Retina (tissue), 1 donor: ENCODE measurements around the gene FGF14.

Experiments
- DNase-seq: peaks from one replicate; pipeline ENCODE4 v3.0.0-alpha.2; 2016

FGF14 gene

GRCh38 chr13:102240110-102240509 lies 161.7 kb downstream of the FGF14 start:
- no peak for DNase-seq

DNA sequence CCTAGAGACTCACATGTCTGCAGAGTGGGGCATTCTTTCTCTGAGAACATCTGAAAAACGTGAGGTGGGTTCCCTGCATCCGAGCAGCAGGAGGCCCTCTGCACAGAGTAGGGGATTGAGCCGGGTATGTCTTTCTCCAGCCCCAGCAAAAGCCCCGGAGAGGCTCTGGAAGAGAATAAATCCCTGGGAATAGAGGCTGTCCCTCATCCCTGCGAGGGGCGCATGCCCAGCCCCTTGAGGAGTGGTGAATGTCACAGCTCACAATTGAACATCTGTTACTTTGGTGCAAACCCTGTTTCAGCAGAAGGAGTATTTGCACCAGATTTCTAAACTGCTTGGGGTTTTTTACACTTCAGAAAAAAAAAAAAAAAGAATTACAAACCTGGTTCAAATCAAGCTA lies 164.6 kb downstream of the FGF14 start:
- no peak for DNase-seq

DNA sequence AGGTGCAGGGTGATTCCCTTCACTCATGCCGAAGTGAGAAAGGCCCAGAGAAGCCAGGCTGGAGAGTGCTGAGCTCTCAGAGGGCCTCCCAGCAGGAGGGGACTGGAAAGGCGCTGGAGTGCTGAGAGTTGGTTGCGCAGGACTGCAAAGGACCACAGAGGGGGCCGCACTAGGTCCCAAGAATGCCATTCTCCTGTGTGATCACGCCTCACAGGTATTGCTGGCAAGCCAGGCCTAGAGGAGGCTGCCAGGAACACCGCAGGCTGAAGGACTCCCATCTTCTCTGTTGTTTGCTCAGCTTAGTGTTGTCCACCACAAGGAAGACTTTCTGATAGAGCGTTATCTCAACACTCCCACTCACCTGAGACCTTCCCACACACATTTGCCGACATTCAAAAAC lies 165.0 kb downstream of the FGF14 start:
- no peak for DNase-seq

DNA sequence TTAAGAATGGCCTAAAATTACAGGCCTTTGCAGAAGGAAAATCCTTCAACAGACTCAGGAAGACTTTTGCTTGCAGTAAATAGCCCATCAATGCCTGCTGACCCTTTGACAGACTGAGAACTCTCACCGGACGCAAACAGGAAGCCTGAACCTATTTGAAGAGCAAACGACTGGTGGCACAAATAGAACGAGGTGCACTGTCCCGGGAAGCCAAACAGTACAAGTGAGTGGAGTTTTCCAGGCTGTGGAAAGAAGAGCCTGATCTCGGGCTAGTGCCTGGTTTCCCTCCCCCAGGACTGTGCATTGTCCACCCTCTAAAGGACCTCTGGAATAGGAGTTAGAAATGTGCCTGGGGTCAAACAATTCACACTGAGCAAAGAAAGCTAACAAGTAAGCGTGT lies 165.5 kb downstream of the FGF14 start:
- no peak for DNase-seq

DNA sequence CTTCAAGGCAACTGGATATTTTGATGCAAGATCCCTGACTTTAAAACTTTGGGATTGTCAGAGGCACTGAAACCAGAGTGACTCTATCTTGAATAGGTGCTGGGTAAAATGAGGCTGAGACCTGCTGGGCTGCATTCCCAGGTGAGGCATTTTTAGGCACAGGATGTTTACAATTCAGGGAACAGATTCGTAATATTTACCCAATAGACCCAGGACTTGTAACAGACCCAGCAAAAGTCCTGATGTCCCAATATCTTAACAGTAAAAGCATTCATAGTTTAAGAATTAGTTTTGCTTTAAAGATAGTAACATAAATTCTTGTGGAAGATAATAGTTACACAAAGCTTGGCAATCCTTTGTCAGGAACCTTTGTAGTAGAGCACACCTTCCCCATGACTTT lies 166.2 kb downstream of the FGF14 start:
- no peak for DNase-seq

DNA sequence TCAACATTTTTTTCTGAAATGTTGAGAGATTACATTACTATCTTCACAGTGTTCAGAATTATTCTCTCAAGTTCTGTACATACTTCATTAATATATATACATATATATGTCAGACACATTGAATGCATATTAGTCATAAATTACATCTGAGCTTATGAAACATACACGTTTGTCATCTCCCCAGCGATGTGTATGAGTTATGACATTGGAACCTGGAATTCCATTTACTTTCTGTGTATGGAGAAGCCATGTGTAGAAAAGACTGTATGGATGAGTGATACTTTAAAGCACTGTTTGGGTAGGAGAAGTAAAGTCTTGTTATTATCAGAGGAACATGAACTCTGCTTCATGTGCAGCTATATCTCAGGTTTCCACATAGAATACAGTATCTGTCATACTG lies 167.2 kb downstream of the FGF14 start:
- DNase-seq, result no peak

DNA sequence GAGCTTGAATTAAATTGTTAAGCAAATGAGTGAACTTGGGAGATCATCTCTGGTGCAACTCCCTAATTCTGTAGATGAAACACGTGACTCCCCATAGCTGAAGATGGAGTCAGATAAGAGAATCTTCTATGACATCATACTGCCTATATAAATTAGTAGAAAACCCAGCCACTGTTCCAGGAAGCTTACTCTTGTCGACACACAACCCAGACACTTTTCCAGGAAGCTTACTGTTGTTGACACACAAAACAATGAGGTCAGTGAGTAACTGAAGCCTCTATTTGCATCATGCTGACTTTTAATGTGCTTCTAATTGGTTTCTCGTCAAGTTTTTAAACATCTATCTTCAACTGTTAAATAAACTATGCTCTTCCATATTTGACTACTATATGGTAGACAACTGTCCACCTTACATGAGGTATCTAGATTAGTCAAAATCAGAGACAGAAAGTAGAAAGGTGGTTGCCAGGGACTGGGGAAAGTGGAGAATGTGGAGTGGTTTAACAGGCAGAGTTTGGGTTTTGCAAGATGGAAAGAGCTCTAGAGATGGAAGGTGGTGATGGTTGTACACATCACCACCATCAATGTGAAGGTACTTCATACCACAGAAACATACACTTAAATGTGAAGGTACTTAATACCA lies 168.2 kb downstream of the FGF14 start:
- DNase-seq, result no peak

GRCh38 chr13:102231479-102231878 lies 170.4 kb downstream of the FGF14 start:
- no peak for DNase-seq

DNA sequence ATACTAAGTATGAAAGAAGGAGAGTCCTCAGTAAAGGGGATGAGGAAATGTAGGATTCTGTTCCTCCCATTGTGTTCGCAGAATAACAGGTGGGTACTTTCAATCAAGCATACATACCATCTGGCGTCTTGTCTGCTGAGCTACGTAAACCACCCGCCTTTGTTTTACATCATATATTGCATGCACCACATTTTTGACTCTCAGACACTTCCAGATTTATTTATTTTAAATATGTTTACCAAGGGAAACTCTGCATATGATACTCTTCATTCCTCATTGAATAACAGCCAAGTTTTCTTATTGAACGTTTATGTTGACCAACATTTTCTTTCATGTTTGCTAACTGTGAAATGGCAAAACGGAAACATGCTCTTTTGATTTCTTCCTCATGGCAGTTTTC lies 174.1 kb downstream of the FGF14 start:
- DNase-seq, result no peak

DNA sequence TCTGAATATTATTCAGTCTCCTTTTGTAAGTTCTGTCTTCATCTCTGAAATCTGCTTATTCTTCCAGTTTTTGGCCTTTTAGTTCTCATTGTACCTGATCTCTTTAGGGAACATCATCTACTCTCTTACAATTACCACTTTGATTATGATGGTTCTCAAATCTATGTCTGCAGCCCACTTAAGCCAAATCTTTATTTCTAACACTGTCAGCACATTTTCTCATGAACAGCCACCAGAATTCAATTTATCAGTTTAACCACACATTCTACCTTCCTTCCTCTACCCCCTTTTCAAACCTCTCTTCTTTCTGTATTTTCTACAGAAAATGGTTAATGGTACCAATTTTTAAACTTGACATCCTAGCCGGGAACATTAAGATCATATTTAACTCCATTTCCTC lies 175.3 kb downstream of the FGF14 start:
- no peak for DNase-seq

GRCh38 chr13:102225892-102226291 lies 176.0 kb downstream of the FGF14 start:
- DNase-seq, result no peak

GRCh38 chr13:102220681-102221228 lies 181.1 kb downstream of the FGF14 start:
- DNase-seq, result no peak

- no peak for DNase-seq
These were observed 186.9 kb downstream of the FGF14 start for GRCh38 chr13:102214956-102215355.

DNA sequence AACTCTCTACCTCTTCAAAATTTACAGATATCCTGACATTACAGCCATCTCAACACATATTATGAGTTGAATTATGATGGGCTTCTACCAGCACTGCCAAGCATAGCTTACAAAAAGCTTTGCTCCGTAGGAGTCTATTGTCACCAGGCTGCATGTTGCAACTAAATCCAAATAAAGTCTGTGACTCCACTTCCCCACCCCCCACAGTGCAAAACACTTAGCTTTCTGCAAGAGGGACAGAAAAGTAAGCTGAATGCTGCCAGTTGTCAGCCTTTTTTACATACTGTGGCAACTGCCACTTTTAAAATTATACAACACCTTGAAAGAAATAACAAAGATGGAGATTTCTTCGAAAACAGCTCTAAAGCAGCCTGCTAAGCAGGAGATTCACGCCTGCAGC lies 189.1 kb downstream of the FGF14 start:
- DNase-seq, result no peak

DNA sequence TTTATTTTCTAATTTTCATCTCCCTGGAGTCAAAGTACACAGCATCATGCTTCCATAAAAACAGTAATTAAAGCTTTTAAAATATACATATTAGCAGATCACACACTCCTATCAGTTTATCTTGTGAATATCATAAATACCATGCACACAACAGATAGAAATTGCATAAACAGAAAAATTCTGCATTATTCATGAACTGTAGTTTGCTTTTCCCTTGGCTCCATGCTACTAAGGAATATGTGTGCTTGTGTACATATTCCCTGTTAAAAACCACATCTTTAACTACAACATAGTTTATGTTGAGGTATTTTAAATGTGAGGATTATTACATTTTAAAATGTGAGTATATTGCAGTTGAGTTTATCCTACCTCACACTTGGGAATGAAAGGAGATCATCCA lies 193.5 kb downstream of the FGF14 start:
- DNase-seq, result no peak

DNA sequence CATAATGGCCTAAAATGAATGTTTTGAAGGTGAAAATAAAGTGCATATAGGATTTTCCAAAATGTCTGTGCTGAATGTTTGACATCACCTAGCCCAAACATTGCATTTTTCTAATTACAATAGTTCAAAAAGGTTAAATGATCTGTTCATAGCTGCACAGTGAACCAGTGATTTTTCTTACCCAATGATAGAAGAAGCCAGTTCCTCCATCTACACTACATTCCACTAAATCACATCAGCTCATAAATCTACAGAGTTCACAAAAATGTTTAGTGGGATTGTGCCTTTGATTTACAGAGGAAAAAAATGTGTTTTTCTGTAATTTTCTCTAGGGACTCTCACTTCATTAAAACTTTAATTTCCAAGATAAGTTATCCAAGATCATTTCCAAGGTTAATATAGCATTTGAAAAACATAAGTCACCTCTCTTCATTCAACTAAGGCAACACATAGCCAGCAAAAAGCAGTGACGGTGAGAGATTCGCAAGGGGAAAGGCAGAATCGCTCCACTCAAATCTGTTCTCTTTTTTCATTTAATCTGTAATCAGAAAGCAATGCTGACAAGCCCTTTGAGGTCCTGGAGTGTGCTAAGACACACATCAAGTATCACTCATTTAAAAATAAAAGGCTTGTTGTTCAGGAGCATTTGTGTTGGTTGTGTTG lies 194.0 kb downstream of the FGF14 start:
- no peak for DNase-seq

DNA sequence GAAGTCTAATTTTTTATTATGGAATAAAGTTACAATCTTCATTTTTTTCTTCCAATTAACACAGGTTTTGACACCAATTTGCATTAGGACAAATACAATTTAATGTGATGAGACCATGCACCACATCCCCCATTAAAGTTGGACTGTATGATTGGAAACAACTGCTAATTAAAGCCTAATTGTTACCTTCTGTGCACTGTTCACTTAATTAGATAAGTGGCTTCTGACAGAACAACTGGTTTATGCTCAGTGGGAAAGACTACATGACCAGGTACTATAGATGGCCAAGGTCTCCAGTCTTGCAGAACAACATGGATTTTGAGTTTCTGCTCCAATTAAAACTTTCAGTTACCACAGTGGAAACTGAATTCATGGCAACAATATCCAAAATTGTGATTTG lies 198.1 kb downstream of the FGF14 start:
- no peak for DNase-seq

DNA sequence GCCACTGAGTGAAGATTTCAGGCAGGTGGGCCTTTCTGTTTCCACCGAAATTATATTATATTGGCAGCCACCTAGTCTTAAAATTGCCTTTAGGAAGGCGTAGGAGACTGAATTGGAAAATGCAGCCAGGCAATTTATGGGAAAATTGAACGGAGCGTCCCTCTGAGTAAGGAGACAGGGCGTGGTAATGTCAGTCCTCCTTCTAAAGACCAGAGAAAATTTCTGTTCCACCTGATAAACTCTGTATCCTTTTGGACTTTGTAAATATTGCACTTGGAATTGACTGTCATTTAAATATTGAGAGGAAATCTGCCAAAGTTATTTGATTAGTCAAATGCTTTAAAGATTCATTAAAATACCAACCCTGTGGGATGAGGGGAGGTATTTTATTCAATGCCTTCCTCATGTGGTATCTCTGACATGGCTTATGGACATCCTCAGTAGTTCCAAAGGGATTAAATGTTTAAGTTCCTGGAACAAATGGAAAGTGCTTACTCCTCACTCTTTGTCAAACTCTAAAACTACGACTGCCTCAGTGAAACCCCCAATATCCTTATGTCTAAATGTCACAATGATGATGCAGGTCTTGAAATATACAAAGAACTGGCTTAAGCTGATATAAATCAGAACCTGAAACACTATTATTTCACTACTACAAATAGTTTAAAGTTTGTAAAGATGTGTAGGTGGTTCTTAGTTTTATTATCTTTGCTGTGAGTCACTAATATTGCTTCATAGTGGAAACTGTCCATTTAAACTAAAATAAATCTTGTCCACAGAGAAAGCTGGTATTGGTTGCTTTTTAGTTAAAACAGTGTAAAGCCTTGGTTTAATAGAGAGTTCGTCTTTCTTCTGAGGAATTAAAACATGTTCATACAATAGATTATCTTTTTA lies 203.2 kb downstream of the FGF14 start:
- DNase-seq, result no peak

DNA sequence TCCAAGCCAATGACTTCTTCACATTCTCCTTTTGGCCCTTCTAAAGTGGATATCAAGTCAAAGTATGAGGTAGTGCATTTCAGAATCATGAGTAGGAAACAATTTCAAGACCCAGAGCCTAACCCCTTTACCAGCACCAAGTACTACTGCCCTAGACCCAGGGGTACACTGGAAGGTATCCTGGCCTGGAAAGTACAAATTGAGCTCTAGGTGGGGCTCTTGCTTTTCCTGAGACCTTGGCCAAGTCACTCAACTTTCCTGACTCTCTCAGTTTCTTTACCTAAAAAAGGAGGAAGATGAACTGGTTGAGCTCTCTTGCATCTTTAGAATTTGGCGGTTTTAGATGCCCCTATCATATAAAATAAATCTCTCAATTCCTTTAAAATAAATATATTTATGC lies 204.7 kb downstream of the FGF14 start:
- DNase-seq, result no peak

GRCh38 chr13:102195566-102196462 lies 206.0 kb downstream of the FGF14 start:
- no peak for DNase-seq

DNA sequence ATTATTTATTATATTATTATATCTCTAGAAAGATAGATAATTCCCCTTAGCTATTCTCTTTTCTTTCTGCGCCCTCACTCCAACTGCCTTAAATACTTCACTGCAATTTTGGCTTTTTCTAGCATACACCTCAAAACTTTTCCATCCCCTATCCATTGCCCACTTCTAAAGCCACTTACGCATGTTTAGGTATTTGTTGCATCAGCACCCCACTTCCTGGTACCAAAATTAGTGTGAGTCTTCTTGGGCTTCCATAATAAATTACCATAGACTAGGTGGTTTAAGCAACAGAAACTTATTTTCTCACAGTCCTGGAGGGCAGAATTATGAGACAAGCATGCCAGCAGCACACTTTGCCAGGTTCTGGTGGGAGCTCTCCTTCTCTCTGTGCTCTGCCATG lies 209.0 kb downstream of the FGF14 start:
- no peak for DNase-seq

DNA sequence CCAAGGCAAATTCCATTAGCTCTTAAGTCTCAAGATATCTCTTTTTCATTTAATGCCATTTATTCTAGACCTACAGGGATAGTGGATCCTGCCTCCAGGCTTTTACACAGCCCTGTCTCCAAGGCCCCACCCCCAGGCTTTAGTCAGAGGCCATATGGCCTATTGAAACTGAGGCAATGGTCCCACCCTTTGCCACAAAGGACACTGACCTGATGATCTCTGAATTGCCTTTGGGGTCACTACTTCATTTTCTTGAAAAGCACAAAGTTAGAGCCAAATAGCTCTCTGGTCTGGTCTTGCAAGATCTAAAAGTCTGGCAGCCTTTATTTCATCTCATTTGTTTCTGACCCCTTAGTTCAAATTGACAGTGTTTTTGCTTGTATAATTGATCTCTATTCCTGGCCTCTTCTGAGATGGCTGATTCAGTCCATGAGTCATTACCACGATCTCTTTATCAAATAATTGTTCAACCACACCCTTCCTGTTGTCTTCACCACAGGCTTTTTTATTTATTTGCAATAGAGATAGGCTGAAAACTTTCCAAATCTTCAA lies 209.8 kb downstream of the FGF14 start:
- no peak for DNase-seq
